Measurements from ENCODE around the gene PPP1R9B.

- TF ChIP-seq CTCF (conservative IDR thresholded peaks at IDR 0.05) (no peak), ZFX (IDR thresholded peaks at IDR 0.05) (no peak)
These were observed 37.8 kb downstream of the PPP1R9B start for GRCh38 chr17:50112694-50113093.

All from C4-2B (cell line).